Endothelial cell of umbilical vein (primary cell): ENCODE results near the gene LHFPL6. TPM values are rescaled to one million over a fixed set of nuclear protein-coding genes. Genes with fewer than 3 reads are reported as not detected.

ENCODE experiments used
- BruUV-seq: library from RNA; stranded (reverse); fragments of 400-500 nt; replicated peaks from 2 replicates; lab custom pipeline; 2021; lab: Mats Ljungman, UMichigan
- CTCF ChIA-PET: fragments of 300-600, 350-600 bp; sonication (Branson Sonifier 250); formaldehyde crosslinking; loops from one replicate; lab custom pipeline; 2021; ENCODE audit warnings: antibody characterized with exemption, inconsistent platforms; lab: Charles Lee
- POLR2A ChIA-PET: fragments of 300-600, 350-600 bp; sonication (Branson Sonifier 250); formaldehyde crosslinking; loops from one replicate; lab custom pipeline; 2021; ENCODE audit warnings: antibody characterized with exemption, inconsistent platforms; lab: Charles Lee
- DNase-seq: peaks from one replicate; pipeline ENCODE4 v3.0.0-alpha.2; 2011; ENCODE audit warnings: low read depth, low spot score
- FAIRE-seq: peaks from 2 replicates; lab custom pipeline; 2011; peaks lifted over from hg19 to GRCh38; lab: Jason Lieb, UNC
- H2AFZ ChIP-seq: 2 replicates; pipeline ENCODE4 v1.6.0; 2012; ENCODE audit warnings: low read depth, low read length, control low read depth, inconsistent platforms
- H3K27ac ChIP-seq: 2 replicates; pipeline ENCODE4 v1.5.1; 2011; ENCODE audit warnings: low read depth, mild to moderate bottlenecking, control low read depth, low read length, moderate library complexity; ENCODE audit not compliant: insufficient read depth
- H3K27me3 ChIP-seq, 2 experiments: 2 replicates each; pipeline versions ENCODE4 v1.6.0 to v1.6.1; 2011; ENCODE audit warnings: low read length in 2 of 2, mixed read lengths in 1 of 2; ENCODE audit not compliant: control insufficient read depth in 2 of 2, insufficient read depth in 2 of 2
- H3K36me3 ChIP-seq, 2 experiments: 2 replicates in 1 of 2; 3 replicates in 1 of 2; pipeline ENCODE4 v1.5.1; 2011; ENCODE audit warnings: low read length in 2 of 2, mild to moderate bottlenecking in 1 of 2, moderate library complexity in 1 of 2; ENCODE audit not compliant: control insufficient read depth in 2 of 2, insufficient read depth in 2 of 2; ENCODE audit errors: extremely low read depth in 1 of 2
- H3K4me1 ChIP-seq: 3 replicates; pipeline ENCODE4 v1.5.1; 2011; ENCODE audit warnings: mild to moderate bottlenecking, low read length; ENCODE audit not compliant: control insufficient read depth, insufficient read depth; ENCODE audit errors: extremely low read depth
- H3K4me2 ChIP-seq: 2 replicates; pipeline ENCODE4 v1.6.1; 2011; ENCODE audit warnings: low read length, control low read depth, mixed read lengths; ENCODE audit not compliant: insufficient read depth
- H3K4me3 ChIP-seq, 3 experiments: fragments of 200-600 bp in 1 of 3; sonication (generic), shearing (Covaris generic) in 1 of 3; replicated peaks in 1 of 3; 2 replicates each; pipeline ENCODE4 v1.5.1; 2011 to 2016; ENCODE audit warnings: control low read depth in 3 of 3, low read length in 3 of 3, mild to moderate bottlenecking in 2 of 3, inconsistent platforms in 1 of 3, low read depth in 1 of 3, moderate library complexity in 1 of 3; ENCODE audit not compliant: insufficient read depth in 1 of 3
- H3K79me2 ChIP-seq: 2 replicates; pipeline ENCODE4 v1.6.0; 2012; ENCODE audit warnings: low read length, inconsistent platforms; ENCODE audit not compliant: control insufficient read depth, insufficient read depth
- H3K9ac ChIP-seq: replicated peaks from 2 replicates; pipeline ENCODE3; 2011; ENCODE audit warnings: low read length, control low read depth; ENCODE audit not compliant: insufficient read depth; ENCODE audit errors: extremely low read depth
- H3K9me1 ChIP-seq: replicated peaks from 3 replicates; pipeline ENCODE4 v1.6.0; 2011; ENCODE audit warnings: mild to moderate bottlenecking, low read length; ENCODE audit not compliant: control insufficient read depth, insufficient read depth; ENCODE audit errors: extremely low read depth
- H3K9me3 ChIP-seq: replicated peaks from 2 replicates; pipeline ENCODE4 v1.5.1; 2012; ENCODE audit warnings: low read length, inconsistent platforms; ENCODE audit not compliant: control insufficient read depth, insufficient read depth
- H4K20me1 ChIP-seq: replicated peaks from 2 replicates; pipeline ENCODE3; 2011; ENCODE audit warnings: mild to moderate bottlenecking, low read length; ENCODE audit not compliant: control insufficient read depth, insufficient read depth; ENCODE audit errors: extremely low read depth
- CTCF ChIP-seq, 2 donors: IDR thresholded peaks; 1 replicate in 1 of 2; 2 replicates in 1 of 2; pipeline ENCODE4 v1.5.1; 2011; ENCODE audit warnings: low read length in 2 of 2, mild to moderate bottlenecking in 2 of 2, moderate library complexity in 2 of 2, control low read depth in 1 of 2, inconsistent platforms in 1 of 2, low read depth in 1 of 2; ENCODE audit not compliant: insufficient read depth in 1 of 2; ENCODE audit errors: extremely low read depth in 1 of 2
- EZH2 ChIP-seq: IDR thresholded peaks from 2 replicates; pipeline ENCODE4 v1.6.1; 2012; ENCODE audit warnings: borderline replicate concordance, low read depth, mild to moderate bottlenecking, moderate library complexity, low read length, inconsistent platforms; ENCODE audit not compliant: severe bottlenecking
- FOS ChIP-seq: IDR thresholded peaks from 2 replicates; pipeline ENCODE4 v1.6.1; 2011; ENCODE audit warnings: mild to moderate bottlenecking, low read length, moderate library complexity, borderline replicate concordance; ENCODE audit not compliant: insufficient read depth
- GATA2 ChIP-seq: IDR thresholded peaks from 2 replicates; pipeline ENCODE4 v1.7.0; 2011; ENCODE audit warnings: low read depth, mild to moderate bottlenecking, moderate library complexity, mixed read lengths, low read length; ENCODE audit not compliant: insufficient read length, insufficient read depth
- JUN ChIP-seq: IDR thresholded peaks from 2 replicates; pipeline ENCODE4 v1.6.1; 2011; ENCODE audit warnings: borderline replicate concordance, low read depth; ENCODE audit not compliant: insufficient read length, insufficient read depth
- MAX ChIP-seq: IDR thresholded peaks from 2 replicates; pipeline ENCODE4 v1.6.1; 2011; ENCODE audit not compliant: insufficient read depth, insufficient read length
- MYC ChIP-seq: IDR thresholded peaks from one replicate; pipeline ENCODE4 v1.6.1; 2011; ENCODE audit warnings: mild to moderate bottlenecking, low read depth, low read length
- POLR2A ChIP-seq: IDR thresholded peaks from 2 replicates; pipeline ENCODE4 v1.6.1; 2012; ENCODE audit warnings: low read depth, mild to moderate bottlenecking, control low read depth, low read length
- POLR2AphosphoS5 ChIP-seq: IDR thresholded peaks from 2 replicates; pipeline ENCODE4 v1.6.1; 2012; ENCODE audit warnings: low read depth, mild to moderate bottlenecking, control low read depth, low read length, moderate library complexity; ENCODE audit not compliant: insufficient read depth
- dilution Hi-C: fragments of 300-500 bp; cut with MboI; formaldehyde crosslinking; loops from one replicate; pipeline ENCODE4 v1.15.0; 2019; ENCODE audit warnings: low sequenced_read_pairs; ENCODE audit not compliant: extremely low pct_ligation_motif_present
- intact Hi-C: fragments of 100-400 bp; cut with micrococcal nuclease; formaldehyde crosslinking; loops from one replicate; pipeline ENCODE4 v1.10.0; 2022
- polyA plus RNA-seq, 4 experiments: library from polyadenylated mRNA; depleted of rRNA in 3 of 4; stranded (reverse) in 3 of 4; unstranded in 1 of 4; fragments of >200 nt; gene quantifications; 2 replicates each; pipeline versions ENCODE4 v1.2.1 to v1.2.3, GENCODE V29; 2011 to 2012; ENCODE audit warnings: missing spikeins in 1 of 4
- total RNA-seq: library from RNA; stranded (reverse); gene quantifications from 2 replicates; pipeline ENCODE4 v1.2.3, GENCODE V29; 2021

Gene LHFPL6
- total and polyA plus RNA-seq, 2 donors (not counting 3 experiments of a cell fraction or from before 2014, with no cell fraction given): 17.5 to 19.4 TPM

GRCh38 chr13:39411511-39411910 is 191.5 kb downstream of the LHFPL6 start:
- H3K27me3 ChIP-seq: no peaks in the 10 kb centered on the region
- H3K4me2 ChIP-seq: no peak overlapping the region
- BruUV-seq: no TSS peak
- no peak overlapping the region for H3K9ac ChIP-seq
- peaks cover 23% of the 10 kb centered on the region for H3K4me1 ChIP-seq
- H3K79me2 ChIP-seq: no peaks in the 10 kb centered on the region
- no peaks in the 10 kb centered on the region for H3K36me3 ChIP-seq
- H3K9me1 ChIP-seq: no peaks in the 10 kb centered on the region
- TF ChIP-seq EZH2 (no peak), FOS (no peak), MYC (no peak), POLR2A (no peak)
- ChIA-PET POLR2A (no interaction called here), CTCF (interaction anchor here (1.0 to 5.3 kb wide), 2 partner anchors 200 to 205 kb away, joined by 7 to 29 read pairs; no protein-coding TSS in a partner anchor)
- no peak for FAIRE-seq
- no peak overlapping the region for H2AFZ ChIP-seq
- intact Hi-C loops (loop anchor here (10.0 kb wide), 3 partner anchors 147 to 377 kb away; partner anchors contain the start of genes NHLRC3 and PROSER1), dilution Hi-C loops (no loop called here)
- H3K4me3 ChIP-seq: no peak overlapping the region
- peaks cover 2% of the 10 kb centered on the region for H4K20me1 ChIP-seq
- H3K27ac ChIP-seq: no peak overlapping the region
- DNase-seq: no peak
- H3K9me3 ChIP-seq: no peaks in the 10 kb centered on the region

- Histone ChIP-seq H3K79me2 (no peaks in the 10 kb centered on the region), H3K9ac (no peak overlapping the region), H3K36me3 (no peaks in the 10 kb centered on the region), H3K9me1 (no peaks in the 10 kb centered on the region), H3K27ac (no peak overlapping the region), H3K4me3 (no peak overlapping the region), H3K27me3 (no peaks in the 10 kb centered on the region), H3K4me2 (no peak overlapping the region), H3K9me3 (no peaks in the 10 kb centered on the region), H2AFZ (no peak overlapping the region), H3K4me1 (peaks cover 19% of the 10 kb centered on the region), H4K20me1 (peaks cover 2% of the 10 kb centered on the region)
- dilution Hi-C loops (no loop called here), intact Hi-C loops (loop anchor here (10.0 kb wide), 3 partner anchors 146 to 376 kb away; partner anchors contain the start of genes NHLRC3 and PROSER1)
- FAIRE-seq: no peak
- CTCF ChIA-PET: interaction anchor here (0.9 to 5.3 kb wide), 3 partner anchors 16 to 205 kb away, joined by 4 to 29 read pairs (median 7); no protein-coding TSS in a partner anchor
- POLR2A ChIA-PET: no interaction called here
- TF ChIP-seq GATA2 (no peak), CTCF (IDR thresholded peaks at IDR 0.05; ENCODE audit: extremely low read depth in 1 of 2, insufficient read depth in 1 of 2, low read depth in 1 of 2, low read length in 2 of 2) (no peak), JUN (no peak), FOS (no peak), MYC (no peak), POLR2A (no peak), POLR2AphosphoS5 (no peak), MAX (no peak), EZH2 (no peak)
- DNase-seq: no peak
- BruUV-seq: no TSS peak
Observed at GRCh38 chr13:39410964-39411363, 192.0 kb downstream of the LHFPL6 start.
